HEK293 (cell line): ENCODE measurements around the gene RTP5.

ENCODE experiments used
- CTCF ChIA-PET: fragments of 350-600 bp; formaldehyde crosslinking; extraction: SDS; loops from one replicate; lab custom pipeline; 2021; ENCODE audit warnings: antibody characterized with exemption; lab: Yijun Ruan, JAX
- POLR2A ChIA-PET: fragments of 300-600 bp; formaldehyde crosslinking; extraction: SDS; loops from one replicate; lab custom pipeline; 2020; ENCODE audit warnings: antibody characterized with exemption, inconsistent platforms; lab: Yijun Ruan, JAX
- H3K27ac ChIP-seq: fragments of 200-500 bp; sonication (Bioruptor generic); 2 replicates; pipeline ENCODE4 v1.5.1; 2014; ENCODE audit warnings: low read depth, low read length, control low read depth, inconsistent platforms; ENCODE audit errors: extremely low read depth
- H3K36me3 ChIP-seq, 2 experiments: fragments of 200-500 bp in 1 of 2; sonication (Bioruptor generic) in 1 of 2; 1 replicate in 1 of 2; 2 replicates in 1 of 2; pipeline ENCODE4 v1.5.1; 2014 to 2017; ENCODE audit warnings: inconsistent platforms in 2 of 2, low read length in 2 of 2; ENCODE audit not compliant: control insufficient read depth in 2 of 2, insufficient read depth in 1 of 2
- H3K4me1 ChIP-seq: fragments of 200-500 bp; sonication (Bioruptor generic); 2 replicates; pipeline ENCODE4 v1.5.1; 2014; ENCODE audit warnings: mild to moderate bottlenecking, low read length, inconsistent platforms; ENCODE audit not compliant: control insufficient read depth, insufficient read depth
- H3K4me3 ChIP-seq: 2 replicates; pipeline ENCODE4 v1.5.1; 2011; ENCODE audit warnings: low read depth, mild to moderate bottlenecking, control low read depth, low read length, moderate library complexity
- H3K9me3 ChIP-seq: fragments of 200-500 bp; sonication (Bioruptor generic); 2 replicates; pipeline ENCODE4 v1.5.1; 2014; ENCODE audit warnings: low read depth, low read length, inconsistent platforms; ENCODE audit not compliant: control insufficient read depth, insufficient read depth
- MZF1 ChIP-seq: fragments of 450-650 bp; formaldehyde crosslinking; IDR thresholded peaks from 2 replicates; pipeline ENCODE4 v1.5.1; 2017; ENCODE audit warnings: missing biosample characterization, missing genetic modification characterization, borderline replicate concordance
- OVOL3 ChIP-seq: fragments of 450-650 bp; formaldehyde crosslinking; IDR thresholded peaks from 2 replicates; pipeline ENCODE4 v1.5.1; 2016; ENCODE audit warnings: missing biosample characterization, missing genetic modification characterization
- ZFHX2 ChIP-seq: fragments of 450-650 bp; formaldehyde crosslinking; conservative IDR thresholded peaks from 2 replicates; pipeline ENCODE4 v1.5.1; 2016; ENCODE audit warnings: missing biosample characterization, missing genetic modification characterization
- ZNF221 ChIP-seq: fragments of 450-650 bp; formaldehyde crosslinking; IDR thresholded peaks from 2 replicates; pipeline ENCODE4 v1.5.1; 2017; ENCODE audit warnings: missing biosample characterization, missing genetic modification characterization, borderline replicate concordance
- ZNF280C ChIP-seq: fragments of 450-650 bp; formaldehyde crosslinking; IDR thresholded peaks from 2 replicates; pipeline ENCODE4 v1.5.1; 2016; ENCODE audit warnings: missing biosample characterization, missing genetic modification characterization
- ZNF398 ChIP-seq: fragments of 450-650 bp; formaldehyde crosslinking; IDR thresholded peaks from 2 replicates; pipeline ENCODE4 v1.5.1; 2017; ENCODE audit warnings: missing biosample characterization, missing genetic modification characterization
- ZNF433 ChIP-seq: fragments of 450-650 bp; formaldehyde crosslinking; IDR thresholded peaks from 2 replicates; pipeline ENCODE4 v1.5.1; 2016; ENCODE audit warnings: missing biosample characterization, missing genetic modification characterization, low read depth
- ZNF544 ChIP-seq: fragments of 450-650 bp; formaldehyde crosslinking; IDR thresholded peaks from 2 replicates; pipeline ENCODE4 v1.5.0; 2017; ENCODE audit warnings: missing biosample characterization, missing genetic modification characterization
- ZNF555 ChIP-seq: fragments of 450-650 bp; formaldehyde crosslinking; conservative IDR thresholded peaks from 2 replicates; pipeline ENCODE4 v1.5.1; 2017; ENCODE audit warnings: missing biosample characterization, mild to moderate bottlenecking, missing genetic modification characterization, inconsistent platforms
- ZNF626 ChIP-seq: fragments of 450-650 bp; sonication (Bioruptor Pico); formaldehyde crosslinking; IDR thresholded peaks from 2 replicates; pipeline ENCODE4 v1.5.1; 2018; ENCODE audit warnings: missing biosample characterization, missing genetic modification characterization, inconsistent platforms
- ZNF677 ChIP-seq: fragments of 450-650 bp; IDR thresholded peaks from 2 replicates; pipeline ENCODE4 v1.5.0; 2018; ENCODE audit warnings: missing biosample characterization, mild to moderate bottlenecking, missing genetic modification characterization, moderate library complexity
- TF ChIP-seq, protein P1 (sequence below): fragments of 450-650 bp; formaldehyde crosslinking; IDR thresholded peaks from 2 replicates; pipeline ENCODE4 v1.5.1; 2016; ENCODE audit warnings: missing biosample characterization, missing genetic modification characterization, borderline replicate concordance

The RTP5 gene

GRCh38 chr2:241902357-241902991, 32.9 kb downstream of the RTP5 start:
- CTCF ChIA-PET = interaction anchor here (0.6 kb wide), 1 partner anchor 110 kb away, joined by 3 read pairs; no protein-coding TSS in a partner anchor
- POLR2A ChIA-PET = no interaction called here
- no peak overlapping the region for H3K27ac ChIP-seq
- no peaks in the 10 kb centered on the region for H3K9me3 ChIP-seq
- no peaks in the 10 kb centered on the region for H3K4me1 ChIP-seq
- H3K36me3 ChIP-seq = no peaks in the 10 kb centered on the region
- TF ChIP-seq ZNF555 (tag by site-specific recombination) = no peak
- TF ChIP-seq MZF1 = no peak
- no peak overlapping the region for H3K4me3 ChIP-seq

GRCh38 chr2:241903121-241904010, 33.8 kb downstream of the RTP5 start:
- TF ChIP-seq ZNF677 = no peak
- TF ChIP-seq ZNF626 (tag by site-specific recombination) = no peak
- no peak for TF ChIP-seq ZNF544 (tag by site-specific recombination)
- TF ChIP-seq OVOL3 = no peak
- TF ChIP-seq ZNF280C (tag by site-specific recombination) = no peak
- TF ChIP-seq, protein P1, sequence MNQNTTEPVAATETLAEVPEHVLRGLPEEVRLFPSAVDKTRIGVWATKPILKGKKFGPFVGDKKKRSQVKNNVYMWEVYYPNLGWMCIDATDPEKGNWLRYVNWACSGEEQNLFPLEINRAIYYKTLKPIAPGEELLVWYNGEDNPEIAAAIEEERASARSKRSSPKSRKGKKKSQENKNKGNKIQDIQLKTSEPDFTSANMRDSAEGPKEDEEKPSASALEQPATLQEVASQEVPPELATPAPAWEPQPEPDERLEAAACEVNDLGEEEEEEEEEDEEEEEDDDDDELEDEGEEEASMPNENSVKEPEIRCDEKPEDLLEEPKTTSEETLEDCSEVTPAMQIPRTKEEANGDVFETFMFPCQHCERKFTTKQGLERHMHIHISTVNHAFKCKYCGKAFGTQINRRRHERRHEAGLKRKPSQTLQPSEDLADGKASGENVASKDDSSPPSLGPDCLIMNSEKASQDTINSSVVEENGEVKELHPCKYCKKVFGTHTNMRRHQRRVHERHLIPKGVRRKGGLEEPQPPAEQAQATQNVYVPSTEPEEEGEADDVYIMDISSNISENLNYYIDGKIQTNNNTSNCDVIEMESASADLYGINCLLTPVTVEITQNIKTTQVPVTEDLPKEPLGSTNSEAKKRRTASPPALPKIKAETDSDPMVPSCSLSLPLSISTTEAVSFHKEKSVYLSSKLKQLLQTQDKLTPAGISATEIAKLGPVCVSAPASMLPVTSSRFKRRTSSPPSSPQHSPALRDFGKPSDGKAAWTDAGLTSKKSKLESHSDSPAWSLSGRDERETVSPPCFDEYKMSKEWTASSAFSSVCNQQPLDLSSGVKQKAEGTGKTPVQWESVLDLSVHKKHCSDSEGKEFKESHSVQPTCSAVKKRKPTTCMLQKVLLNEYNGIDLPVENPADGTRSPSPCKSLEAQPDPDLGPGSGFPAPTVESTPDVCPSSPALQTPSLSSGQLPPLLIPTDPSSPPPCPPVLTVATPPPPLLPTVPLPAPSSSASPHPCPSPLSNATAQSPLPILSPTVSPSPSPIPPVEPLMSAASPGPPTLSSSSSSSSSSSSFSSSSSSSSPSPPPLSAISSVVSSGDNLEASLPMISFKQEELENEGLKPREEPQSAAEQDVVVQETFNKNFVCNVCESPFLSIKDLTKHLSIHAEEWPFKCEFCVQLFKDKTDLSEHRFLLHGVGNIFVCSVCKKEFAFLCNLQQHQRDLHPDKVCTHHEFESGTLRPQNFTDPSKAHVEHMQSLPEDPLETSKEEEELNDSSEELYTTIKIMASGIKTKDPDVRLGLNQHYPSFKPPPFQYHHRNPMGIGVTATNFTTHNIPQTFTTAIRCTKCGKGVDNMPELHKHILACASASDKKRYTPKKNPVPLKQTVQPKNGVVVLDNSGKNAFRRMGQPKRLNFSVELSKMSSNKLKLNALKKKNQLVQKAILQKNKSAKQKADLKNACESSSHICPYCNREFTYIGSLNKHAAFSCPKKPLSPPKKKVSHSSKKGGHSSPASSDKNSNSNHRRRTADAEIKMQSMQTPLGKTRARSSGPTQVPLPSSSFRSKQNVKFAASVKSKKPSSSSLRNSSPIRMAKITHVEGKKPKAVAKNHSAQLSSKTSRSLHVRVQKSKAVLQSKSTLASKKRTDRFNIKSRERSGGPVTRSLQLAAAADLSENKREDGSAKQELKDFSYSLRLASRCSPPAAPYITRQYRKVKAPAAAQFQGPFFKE (tag by site-specific recombination) = no peak
- no peak for TF ChIP-seq ZNF221 (tag by site-specific recombination)
- no peak for TF ChIP-seq ZNF433 (tag by site-specific recombination)
- no peak for TF ChIP-seq ZNF398 (tag by site-specific recombination)
- TF ChIP-seq ZFHX2 (tag by site-specific recombination) = no peak
- Histone ChIP-seq H3K9me3 (no peaks in the 10 kb centered on the region), H3K4me1 (no peaks in the 10 kb centered on the region), H3K36me3 (no peaks in the 10 kb centered on the region), H3K27ac (no peak overlapping the region), H3K4me3 (no peak overlapping the region)
- CTCF ChIA-PET = no interaction called here
- POLR2A ChIA-PET = no interaction called here
